HG03457 (cell line): ENCODE data around the gene OPN1LW.
"Not testable (repeated sequence)": the region's sequence is repeated elsewhere in the genome, so short reads cannot be mapped to it uniquely, and the experiment has no call there.

Experiments used
- ATAC-seq: cut with Tn5 transposase; IDR thresholded peaks from one replicate; pipeline ENCODE4 v1.9.1; 2021; ENCODE audit warnings: moderate number of reproducible peaks; ENCODE audit not compliant: unreplicated experiment

OPN1LW gene

DNA sequence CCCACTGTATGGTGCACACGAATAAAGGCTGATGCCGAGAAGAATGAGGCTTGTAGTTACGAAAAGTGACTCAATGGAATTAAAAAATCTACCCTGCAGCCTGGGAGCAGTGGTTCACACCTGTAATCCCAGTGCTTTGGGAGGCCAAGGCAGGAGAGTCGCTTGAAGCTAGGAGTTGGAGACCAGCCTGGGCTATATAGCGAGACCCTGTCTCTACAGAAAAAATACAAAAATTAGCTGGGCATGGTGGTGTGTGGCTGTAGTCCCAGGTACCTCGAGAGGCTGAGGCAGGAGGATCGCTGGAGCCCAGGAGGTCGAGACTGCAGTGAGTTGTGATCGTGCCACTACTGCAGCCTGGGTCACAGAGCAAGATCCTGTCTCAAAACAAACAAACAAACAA lies 11.7 kb upstream of the OPN1LW start:
- no peak for ATAC-seq

DNA sequence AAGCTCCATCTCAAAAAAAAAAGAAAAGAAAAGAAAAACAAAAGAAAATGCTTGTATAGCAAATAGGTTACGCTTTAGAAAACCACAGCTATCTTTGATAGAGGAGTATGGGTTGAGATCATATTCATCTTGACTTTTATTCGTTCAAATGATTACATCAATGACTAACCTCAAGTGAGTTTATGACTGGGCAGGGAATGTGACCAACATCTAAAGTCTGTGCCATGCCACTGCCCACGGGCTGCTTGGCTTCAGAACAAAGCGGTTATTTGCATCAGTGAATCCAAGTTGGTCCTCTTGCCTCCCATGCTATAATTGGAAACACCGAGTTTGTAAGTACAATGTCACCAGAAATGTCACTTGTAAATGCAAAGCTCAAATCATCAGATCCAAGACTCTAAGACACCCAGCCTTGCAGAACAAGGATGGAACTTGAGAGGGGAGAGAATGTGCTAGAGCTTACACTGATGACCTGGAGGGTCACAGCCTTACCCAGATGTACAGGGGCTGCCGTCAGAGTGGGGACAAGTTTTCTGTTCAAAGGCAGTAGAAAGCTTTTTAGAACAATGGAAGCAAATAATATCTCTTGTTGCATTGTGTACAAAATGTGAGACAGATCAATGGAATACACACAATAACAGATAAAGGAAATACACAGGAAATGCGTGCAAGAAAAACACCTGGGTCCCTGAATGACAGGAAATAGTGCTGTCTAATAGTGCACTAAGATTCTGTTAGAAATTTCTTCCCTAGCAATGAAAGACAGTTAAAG lies 8.4 kb upstream of the OPN1LW start:
- ATAC-seq, result no peak

DNA sequence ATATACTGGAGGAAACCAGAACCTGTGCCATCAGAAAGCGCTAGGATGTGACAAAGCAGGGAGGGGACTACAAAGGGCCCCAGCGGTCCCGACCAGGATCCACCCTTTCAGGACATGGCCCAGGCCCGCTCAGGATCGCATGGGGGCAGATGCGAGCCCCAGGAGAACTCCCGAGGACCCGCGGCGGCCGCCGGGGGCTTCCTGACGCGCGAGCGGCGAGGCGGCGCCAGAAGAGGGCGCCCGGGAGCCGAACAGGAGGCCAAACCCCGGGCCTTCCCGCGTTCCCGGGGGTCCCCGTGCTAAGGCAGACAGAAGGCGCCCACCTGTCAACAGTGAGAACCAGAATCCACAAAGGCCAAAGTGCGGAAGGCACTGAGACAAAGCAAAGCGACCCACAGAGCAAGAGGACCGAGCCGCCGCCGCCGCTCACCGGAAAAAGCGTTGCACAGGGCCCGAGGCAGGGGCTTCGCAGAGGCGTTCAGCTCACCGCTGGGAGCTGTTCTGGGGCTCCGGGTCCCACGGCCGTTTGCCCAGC lies 7.3 kb upstream of the OPN1LW start:
- no peak for ATAC-seq

DNA sequence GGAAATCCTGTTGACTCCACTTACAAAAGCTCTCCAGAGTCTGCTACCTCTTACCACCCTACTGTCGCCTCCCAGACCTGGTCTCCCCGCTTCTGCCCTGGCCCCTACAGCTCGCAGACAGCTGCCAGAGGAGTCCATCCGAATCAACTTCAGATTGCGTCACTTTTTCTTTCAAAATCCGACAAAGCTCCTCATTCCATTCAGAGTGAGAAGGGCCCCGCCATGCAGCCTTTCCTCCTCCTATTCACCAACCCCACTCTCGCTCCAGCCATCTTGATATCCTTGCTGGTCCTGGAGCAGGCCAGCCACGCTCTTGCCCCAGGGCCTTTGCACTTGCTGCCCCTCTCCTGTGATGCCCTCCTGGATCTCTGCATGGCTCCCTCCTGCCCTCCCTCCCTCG lies 5.2 kb upstream of the OPN1LW start:
- ATAC-seq, result no peak

DNA sequence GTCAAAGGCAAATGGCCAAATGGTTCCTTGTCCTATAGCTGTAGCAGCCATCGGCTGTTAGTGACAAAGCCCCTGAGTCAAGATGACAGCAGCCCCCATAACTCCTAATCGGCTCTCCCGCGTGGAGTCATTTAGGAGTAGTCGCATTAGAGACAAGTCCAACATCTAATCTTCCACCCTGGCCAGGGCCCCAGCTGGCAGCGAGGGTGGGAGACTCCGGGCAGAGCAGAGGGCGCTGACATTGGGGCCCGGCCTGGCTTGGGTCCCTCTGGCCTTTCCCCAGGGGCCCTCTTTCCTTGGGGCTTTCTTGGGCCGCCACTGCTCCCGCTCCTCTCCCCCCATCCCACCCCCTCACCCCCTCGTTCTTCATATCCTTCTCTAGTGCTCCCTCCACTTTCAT lies 3.8 kb upstream of the OPN1LW start:
- ATAC-seq, result no peak

DNA sequence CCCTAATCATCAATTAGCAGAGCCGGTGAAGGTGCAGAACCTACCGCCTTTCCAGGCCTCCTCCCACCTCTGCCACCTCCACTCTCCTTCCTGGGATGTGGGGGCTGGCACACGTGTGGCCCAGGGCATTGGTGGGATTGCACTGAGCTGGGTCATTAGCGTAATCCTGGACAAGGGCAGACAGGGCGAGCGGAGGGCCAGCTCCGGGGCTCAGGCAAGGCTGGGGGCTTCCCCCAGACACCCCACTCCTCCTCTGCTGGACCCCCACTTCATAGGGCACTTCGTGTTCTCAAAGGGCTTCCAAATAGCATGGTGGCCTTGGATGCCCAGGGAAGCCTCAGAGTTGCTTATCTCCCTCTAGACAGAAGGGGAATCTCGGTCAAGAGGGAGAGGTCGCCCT lies 3.3 kb upstream of the OPN1LW start:
- no peak for ATAC-seq

DNA sequence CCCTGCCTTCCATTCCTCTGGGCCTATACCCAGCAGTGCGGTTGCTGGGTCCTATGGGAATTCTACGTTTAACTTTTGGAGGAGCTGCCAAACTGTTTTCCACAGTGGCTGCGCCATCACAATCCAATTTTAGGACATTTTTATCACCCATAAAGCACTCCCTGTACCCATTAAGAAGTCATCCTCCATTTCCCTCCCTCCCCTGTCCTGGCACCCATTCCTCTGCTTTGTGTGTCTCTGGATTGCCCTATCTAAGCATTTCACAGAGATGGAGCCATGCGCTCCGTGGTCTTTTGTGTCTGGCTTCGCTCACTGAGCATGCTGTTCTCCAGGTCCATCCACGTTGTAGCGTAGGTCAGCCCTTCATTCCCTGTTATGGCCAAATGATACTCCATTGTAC lies 1.7 kb upstream of the OPN1LW start:
- ATAC-seq, result no peak

DNA sequence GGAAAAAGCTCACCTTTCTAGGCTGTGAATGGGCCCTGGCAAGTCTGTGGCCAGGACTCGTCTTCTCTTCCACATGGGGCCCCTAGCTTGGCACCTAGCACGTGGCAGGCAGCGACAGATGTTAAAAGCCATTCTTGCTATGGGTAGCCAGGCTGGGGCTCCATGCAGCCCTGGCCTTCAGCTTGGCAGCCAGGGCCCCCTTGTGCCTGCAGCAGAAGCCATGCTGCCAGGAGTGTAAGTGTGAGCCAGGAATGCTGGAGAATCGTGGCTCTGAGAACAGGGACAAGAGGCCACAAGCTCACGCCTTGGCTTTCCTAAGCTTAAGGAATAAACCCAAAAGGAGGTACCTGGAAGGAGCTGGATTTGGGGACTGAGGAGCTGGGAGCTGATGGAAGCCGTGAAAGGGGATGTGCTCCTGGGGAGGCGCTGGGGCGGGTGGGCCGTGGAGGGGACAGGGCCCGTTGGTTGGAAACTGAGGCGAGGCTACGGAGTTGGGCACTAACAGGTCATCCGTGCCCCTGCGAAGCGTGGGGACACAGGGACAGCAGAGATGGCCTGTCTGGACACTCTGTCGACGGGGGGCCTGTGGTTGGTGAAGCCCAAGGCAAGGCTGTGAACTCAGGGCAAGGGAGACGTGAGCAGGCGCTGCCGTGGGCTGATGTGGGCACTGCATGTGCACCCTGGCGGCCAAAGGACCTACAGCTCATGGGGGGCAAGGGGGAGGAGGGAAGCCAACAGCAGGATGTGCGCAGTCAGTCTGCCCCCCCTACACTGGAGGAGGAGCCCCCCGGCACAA lies 895 bp upstream of the OPN1LW start:
- ATAC-seq, result no peak

DNA sequence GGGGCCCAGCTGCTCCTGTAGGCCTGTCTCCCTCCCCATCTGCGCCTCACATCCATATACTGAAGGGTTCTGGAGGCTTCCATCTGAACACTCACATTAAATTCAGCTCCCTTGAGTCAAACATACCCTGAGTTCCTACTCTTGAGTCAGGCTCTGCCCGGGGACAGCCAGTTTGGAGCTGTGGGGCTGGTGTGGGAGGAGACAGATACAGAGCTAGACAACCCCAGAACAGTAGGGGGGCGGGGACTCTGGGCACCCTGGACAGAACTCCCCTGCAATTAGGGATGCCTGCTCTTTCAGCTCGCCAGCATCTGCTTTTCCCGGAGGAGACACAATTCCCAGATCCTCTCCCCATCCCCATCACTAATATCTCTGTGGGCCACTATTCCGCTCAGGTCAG lies 7.0 kb downstream of the OPN1LW start:
- ATAC-seq, result not testable (repeated sequence)

DNA sequence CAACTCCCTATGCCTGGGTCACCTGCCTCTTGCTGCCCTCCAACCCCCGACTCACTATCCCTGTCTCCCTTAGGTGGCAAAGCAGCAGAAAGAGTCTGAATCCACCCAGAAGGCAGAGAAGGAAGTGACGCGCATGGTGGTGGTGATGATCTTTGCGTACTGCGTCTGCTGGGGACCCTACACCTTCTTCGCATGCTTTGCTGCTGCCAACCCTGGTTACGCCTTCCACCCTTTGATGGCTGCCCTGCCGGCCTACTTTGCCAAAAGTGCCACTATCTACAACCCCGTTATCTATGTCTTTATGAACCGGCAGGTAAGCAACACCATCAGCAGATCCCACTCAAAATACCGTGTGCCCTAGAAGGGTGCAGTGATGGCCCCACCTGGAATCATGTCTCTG lies 12.2 kb downstream of the OPN1LW start:
- ATAC-seq, result not testable (repeated sequence)

DNA sequence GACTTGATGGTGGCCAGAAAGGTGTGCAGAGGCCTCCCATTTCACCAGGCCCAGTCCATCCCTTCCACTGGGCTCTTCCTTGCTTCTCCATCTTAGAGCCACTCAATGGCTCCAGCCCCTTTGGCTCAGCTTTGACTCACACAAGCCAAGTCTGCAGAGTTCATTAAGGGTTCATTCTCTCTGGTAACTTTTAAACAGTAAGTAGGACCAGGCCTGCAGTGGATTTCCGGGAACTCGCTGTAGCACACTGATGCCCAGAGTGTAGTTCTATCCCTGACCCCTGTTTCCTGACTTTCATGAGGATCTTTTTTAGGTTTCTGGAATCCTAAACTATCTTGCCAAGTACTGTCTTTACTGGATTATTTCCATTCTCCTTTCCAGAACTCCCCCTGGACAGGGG lies 13.2 kb downstream of the OPN1LW start:
- ATAC-seq, result not testable (repeated sequence)

DNA sequence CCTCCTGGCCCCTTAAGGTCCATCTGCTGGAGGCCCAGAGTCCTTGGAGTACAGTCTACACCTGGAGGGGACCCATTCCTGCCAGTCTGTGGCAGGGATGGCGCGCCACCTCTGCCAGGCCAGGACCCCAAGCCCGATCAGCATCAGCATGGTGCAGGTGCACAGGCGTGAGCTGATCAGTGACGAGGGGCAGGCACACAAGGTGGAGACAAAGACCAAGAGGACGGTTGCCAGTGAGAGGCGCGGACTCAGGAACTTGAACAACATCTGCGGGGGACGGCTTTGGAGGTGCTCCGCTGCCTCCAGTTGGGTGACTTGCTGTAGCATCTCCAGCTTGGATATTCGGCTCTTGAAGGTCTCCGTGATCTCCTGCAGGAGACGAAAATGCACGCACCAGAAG lies 15.3 kb downstream of the OPN1LW start:
- not testable (repeated sequence) for ATAC-seq

DNA sequence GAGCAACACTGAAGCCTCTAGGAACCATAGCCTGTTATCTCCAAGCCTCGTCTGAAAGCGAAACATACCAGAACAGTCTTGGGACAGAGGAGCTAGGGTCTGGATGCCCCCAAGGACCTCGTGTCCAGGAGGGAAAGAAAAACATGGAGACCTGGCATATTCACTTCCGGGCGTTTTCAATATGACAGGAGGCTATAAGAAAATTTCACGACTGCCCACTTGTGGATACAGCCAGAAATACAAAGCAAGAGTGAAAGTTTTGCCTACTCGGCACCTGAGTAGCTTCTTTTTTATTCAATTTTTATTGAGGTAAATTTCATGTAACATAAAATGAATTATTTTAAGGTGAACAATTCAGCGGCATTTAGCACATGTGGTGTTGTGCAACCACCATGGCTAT lies 20.9 kb downstream of the OPN1LW start:
- ATAC-seq, result not testable (repeated sequence)

DNA sequence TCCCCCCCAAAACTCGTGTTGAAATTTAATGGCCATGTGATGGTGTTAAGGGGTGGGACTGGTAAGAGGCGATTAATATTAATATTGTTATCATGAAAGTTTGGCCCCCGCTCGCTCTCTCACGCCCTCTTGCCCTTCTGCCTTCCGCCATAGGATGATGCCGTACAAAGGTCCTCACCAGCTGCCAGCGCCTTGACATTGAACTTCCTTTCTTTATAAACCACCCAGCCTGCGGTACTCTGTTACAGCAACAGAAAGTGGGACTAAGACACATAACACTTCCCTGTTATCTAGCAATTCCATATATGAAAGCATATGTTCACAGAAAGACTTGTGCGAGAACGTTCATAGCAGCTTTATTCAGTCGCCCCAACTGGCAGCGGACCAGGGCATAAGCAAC lies 24.3 kb downstream of the OPN1LW start:
- not testable (repeated sequence) for ATAC-seq

DNA sequence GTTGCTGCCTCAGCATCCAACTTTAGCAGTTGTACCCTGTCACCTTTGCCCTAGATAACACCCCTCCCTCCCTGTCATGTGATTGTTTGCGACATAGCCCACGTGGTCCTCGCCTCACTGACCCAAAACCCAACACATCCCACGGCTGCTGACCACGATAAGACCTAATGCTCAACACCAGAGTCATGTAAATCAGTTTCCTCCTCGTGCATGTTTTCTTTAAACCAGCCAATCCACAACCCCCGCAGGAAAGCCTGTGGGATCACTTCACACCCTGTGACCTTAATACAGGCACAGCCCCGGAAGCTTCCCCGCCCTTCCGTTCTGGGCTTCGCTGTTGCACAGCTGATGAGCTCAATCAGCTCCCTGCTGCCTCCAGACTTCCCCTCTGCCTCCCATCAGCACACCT lies 28.5 kb downstream of the OPN1LW start:
- ATAC-seq, result not testable (repeated sequence)

DNA sequence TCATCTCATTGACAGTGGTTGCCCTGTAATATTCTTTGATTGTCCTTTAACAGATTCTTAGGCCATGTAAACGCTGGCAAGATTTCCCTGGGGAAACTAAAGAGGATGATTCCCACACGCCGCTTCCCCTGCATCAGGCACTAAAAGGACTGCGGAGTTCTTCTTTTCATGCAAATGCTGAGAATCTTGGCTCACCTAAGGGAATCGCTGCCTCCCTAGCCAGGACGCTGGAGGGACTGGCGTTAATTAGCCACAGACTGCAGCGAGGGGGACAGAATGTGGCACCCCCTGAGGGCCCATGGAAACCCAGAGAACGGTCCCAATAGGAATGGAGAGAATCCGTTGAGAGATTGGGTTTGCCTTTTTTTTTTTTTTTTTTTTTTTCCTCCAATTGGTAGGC lies 30.3 kb downstream of the OPN1LW start:
- ATAC-seq, result not testable (repeated sequence)

DNA sequence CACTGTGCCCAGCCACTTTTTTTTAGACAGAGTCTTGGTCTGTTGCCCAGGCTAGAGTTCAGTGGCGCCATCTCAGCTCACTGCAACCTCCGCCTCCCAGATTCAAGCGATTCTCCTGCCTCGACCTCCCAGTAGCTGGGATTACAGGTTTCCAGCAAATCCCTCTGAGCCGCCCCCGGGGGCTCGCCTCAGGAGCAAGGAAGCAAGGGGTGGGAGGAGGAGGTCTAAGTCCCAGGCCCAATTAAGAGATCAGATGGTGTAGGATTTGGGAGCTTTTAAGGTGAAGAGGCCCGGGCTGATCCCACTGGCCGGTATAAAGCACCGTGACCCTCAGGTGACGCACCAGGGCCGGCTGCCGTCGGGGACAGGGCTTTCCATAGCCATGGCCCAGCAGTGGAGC lies 38.3 kb downstream of the OPN1LW start, which contains the start of gene OPN1MW:
Gene OPN1MW (plus strand): TSS at position 301 of the 400 bp plus-strand sequence. CDS start 82 bp downstream, at position 383.
- ATAC-seq, result not testable (repeated sequence)

DNA sequence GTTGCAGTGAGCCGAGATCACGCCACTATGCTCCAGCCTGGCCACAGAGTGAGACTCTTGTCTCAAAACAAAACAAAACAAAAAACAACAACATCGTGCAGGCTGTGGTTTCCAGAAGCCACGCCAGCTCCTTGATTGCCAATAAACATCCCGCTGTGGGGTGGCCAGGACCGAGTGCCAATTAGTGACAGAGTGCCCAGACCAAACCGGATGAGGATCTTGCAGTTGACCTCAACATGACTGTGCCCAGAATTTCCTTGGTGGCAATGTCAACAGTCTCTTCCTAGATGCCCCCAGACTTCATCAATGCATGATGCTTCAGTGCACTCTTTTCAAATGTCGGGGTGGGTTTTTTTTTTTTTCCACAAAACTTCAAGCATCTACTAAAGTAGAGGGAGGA lies 39.8 kb downstream of the OPN1LW start:
- ATAC-seq, result not testable (repeated sequence)

DNA sequence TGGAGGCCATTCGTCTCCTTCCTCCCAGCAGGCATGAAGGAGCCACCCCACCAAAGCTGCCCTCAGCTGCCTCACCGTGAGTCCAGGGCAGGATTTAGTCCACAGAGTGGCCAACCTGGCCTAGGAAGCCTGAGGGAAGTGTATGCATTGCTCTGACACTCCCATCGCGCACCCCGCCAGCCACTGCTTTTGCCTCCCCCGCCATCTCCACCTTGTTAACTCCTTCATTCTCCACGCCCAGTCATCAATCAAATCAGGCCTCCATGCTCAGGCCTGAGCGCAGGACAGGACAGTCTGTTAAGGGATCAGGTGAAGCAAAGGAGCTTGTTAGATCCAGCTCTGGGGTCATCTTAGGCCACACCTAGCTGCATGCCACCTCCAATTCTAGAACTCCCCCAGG lies 48.8 kb downstream of the OPN1LW start:
- ATAC-seq, result not testable (repeated sequence)

DNA sequence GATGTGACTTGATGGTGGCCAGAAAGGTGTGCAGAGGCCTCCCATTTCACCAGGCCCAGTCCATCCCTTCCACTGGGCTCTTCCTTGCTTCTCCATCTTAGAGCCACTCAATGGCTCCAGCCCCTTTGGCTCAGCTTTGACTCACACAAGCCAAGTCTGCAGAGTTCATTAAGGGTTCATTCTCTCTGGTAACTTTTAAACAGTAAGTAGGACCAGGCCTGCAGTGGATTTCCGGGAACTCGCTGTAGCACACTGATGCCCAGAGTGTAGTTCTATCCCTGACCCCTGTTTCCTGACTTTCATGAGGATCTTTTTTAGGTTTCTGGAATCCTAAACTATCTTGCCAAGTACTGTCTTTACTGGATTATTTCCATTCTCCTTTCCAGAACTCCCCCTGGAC lies 50.3 kb downstream of the OPN1LW start:
- not testable (repeated sequence) for ATAC-seq

DNA sequence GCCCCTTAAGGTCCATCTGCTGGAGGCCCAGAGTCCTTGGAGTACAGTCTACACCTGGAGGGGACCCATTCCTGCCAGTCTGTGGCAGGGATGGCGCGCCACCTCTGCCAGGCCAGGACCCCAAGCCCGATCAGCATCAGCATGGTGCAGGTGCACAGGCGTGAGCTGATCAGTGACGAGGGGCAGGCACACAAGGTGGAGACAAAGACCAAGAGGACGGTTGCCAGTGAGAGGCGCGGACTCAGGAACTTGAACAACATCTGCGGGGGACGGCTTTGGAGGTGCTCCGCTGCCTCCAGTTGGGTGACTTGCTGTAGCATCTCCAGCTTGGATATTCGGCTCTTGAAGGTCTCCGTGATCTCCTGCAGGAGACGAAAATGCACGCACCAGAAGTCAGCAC lies 52.4 kb downstream of the OPN1LW start:
- ATAC-seq, result not testable (repeated sequence)
